GM10266 (cell line): ENCODE results near the gene CHCHD10.

Source experiments
- DNase-seq: peaks from one replicate; pipeline ENCODE4 v3.0.0; 2012; ENCODE audit errors: extremely low spot score
- TF ChIP-seq, protein P1 (sequence below): IDR thresholded peaks from 2 replicates; pipeline ENCODE4 v1.5.1; 2012; ENCODE audit warnings: mild to moderate bottlenecking, low read depth; ENCODE audit not compliant: control insufficient read depth, insufficient read depth; ENCODE audit errors: missing control alignments

The CHCHD10 gene

DNA sequence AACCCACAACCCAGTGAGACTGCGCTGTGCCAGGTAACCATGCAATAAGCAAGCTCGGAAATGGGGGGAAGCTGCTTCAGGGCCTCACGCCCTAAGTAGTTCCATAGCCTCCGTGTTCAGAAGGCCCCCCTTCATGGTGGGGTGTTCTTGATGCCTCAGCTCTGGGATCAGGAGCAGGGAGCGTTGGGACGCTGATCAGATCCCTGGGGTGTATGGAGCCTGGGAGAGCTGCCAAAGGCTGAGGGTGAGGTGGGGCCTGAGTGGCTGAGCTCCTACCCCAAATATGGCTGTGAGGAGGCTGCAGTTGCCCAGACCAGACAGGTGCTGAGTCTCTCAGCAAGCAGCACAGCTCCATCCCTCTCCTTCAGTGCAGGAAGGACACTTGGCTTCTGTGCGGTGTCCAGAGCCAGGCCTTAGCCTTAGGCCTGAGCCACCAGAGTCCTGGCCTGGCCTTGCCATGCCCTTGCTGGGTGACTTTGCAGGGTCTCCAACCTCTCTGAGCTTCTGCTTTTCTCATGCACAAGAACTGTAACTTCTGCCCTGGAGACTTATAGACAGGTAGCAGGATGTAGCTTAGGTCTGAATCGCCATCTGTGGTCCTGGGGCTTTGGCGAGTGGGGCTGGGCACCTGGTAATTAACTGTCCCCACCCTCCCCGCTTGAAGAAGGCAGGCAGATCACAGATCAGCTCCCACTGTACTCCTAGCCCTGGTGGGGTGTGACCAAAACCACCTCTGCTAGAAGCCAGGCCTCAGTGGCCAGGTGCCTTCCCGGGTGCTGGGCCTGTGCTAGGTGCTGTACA, 10.2 kb upstream of the CHCHD10 start:
- DNase-seq = no peak
- TF ChIP-seq, protein P1, sequence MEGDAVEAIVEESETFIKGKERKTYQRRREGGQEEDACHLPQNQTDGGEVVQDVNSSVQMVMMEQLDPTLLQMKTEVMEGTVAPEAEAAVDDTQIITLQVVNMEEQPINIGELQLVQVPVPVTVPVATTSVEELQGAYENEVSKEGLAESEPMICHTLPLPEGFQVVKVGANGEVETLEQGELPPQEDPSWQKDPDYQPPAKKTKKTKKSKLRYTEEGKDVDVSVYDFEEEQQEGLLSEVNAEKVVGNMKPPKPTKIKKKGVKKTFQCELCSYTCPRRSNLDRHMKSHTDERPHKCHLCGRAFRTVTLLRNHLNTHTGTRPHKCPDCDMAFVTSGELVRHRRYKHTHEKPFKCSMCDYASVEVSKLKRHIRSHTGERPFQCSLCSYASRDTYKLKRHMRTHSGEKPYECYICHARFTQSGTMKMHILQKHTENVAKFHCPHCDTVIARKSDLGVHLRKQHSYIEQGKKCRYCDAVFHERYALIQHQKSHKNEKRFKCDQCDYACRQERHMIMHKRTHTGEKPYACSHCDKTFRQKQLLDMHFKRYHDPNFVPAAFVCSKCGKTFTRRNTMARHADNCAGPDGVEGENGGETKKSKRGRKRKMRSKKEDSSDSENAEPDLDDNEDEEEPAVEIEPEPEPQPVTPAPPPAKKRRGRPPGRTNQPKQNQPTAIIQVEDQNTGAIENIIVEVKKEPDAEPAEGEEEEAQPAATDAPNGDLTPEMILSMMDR = no peak

GRCh38 chr22:23775779-23776375, 8.1 kb upstream of the CHCHD10 start:
- DNase-seq = no peak
- TF ChIP-seq, protein P1 = no peak

DNA sequence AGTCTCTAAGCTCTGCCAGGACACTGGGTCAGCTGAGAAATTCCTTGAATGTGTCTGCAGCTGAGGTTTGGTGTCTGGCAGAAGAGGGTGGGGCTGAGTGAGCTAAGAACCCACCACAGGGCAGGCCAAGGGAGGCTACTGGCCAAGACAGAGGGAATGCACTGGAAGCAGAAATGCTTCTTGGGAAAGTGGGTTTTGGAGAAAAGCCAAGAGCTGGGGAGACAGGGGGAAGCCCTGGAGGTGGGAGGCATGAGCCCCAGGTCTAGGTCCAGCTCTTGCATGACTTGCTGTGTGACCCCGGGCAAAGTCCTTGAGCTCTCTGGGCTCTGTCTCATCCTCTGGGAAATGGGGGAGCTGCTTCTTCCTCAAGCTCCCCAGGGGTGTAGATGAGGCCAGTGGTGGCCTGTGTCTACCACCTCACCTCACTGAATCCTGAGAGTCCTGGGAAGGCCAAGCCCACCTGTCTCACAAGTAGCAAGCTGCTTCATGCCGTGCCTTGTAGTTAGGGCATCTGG, 7.2 kb upstream of the CHCHD10 start:
- no peak for DNase-seq
- TF ChIP-seq, protein P1 = no peak

DNA sequence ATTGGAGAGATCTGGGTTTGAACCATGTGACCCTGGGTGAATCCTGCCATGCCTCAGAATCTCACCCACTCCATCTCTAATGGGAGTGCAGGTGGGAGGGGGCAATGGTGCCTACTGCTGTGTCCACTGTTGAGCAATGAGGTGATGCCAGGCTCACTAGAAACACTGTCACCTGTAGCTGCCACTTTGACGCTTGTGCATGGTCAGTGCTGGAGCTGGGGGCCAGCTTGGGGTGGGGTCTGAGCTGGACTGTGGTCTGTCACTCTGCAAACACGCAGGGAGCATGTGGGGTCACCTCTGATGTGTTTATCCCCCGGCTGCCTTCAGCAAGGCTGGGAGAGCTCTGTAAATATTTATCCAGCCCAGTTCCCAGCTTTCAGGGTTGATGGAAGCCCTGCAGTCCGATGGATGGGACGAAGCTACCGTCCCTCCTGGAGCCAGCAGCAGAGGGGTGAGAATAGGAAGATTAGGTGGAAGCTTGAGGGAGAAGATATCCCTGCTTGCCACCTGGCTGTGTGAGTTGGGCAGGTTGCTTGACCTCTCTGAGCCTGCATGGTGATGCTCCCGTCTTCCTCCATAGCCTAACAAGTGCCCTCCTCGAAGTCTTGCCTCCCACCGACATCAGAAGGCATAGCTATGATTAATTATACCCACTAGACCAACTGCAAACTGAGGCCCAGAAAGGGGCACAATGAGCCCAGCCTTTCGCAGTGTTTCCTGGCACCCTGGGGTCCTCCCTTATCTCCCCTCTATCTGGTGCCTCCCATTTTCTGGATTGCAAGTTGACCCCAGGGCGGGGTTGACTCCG, 6.5 kb upstream of the CHCHD10 start:
- TF ChIP-seq, protein P1 = no peak

GRCh38 chr22:23773483-23774113, 5.8 kb upstream of the CHCHD10 start:
- DNase-seq = no peak

More for the DNA sequence above, 6.5 kb upstream of the CHCHD10 start:
- no peak for DNase-seq

More at GRCh38 chr22:23773483-23774113, 5.8 kb upstream of the CHCHD10 start:
- TF ChIP-seq, protein P1 = no peak
